ENCODE results near the gene METTL1.

GRCh38 chr12:57744777-57745484, 27.0 kb downstream of the METTL1 start, which contains the start of gene TSPAN31:
- TF ChIP-seq BHLHE40 (IDR thresholded peaks at IDR 0.05; ENCODE audit: borderline replicate concordance) (no peak), ELF4 (IDR thresholded peaks at IDR 0.05) (0 out of 2 replicates have a peak, but pooled peaks have one; percentile 17), HDGF (IDR thresholded peaks at IDR 0.05; ENCODE audit: borderline replicate concordance) (no peak)
- TF ChIP-seq, protein P1, sequence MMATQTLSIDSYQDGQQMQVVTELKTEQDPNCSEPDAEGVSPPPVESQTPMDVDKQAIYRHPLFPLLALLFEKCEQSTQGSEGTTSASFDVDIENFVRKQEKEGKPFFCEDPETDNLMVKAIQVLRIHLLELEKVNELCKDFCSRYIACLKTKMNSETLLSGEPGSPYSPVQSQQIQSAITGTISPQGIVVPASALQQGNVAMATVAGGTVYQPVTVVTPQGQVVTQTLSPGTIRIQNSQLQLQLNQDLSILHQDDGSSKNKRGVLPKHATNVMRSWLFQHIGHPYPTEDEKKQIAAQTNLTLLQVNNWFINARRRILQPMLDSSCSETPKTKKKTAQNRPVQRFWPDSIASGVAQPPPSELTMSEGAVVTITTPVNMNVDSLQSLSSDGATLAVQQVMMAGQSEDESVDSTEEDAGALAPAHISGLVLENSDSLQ (IDR thresholded peaks at IDR 0.05), result peak; percentile 99
